NCI-H2227 treated with DMSO at 0.1 percent for 48 hours (cell line): ENCODE data around the gene FSHR.
A peak's percentile ranks its signal among the peaks of the same experiment; 100 is the strongest.

Source experiments
- DNase-seq: peaks from one replicate; lab custom pipeline; 2025; lab: John Stamatoyannopoulos, UW

FSHR gene

DNA sequence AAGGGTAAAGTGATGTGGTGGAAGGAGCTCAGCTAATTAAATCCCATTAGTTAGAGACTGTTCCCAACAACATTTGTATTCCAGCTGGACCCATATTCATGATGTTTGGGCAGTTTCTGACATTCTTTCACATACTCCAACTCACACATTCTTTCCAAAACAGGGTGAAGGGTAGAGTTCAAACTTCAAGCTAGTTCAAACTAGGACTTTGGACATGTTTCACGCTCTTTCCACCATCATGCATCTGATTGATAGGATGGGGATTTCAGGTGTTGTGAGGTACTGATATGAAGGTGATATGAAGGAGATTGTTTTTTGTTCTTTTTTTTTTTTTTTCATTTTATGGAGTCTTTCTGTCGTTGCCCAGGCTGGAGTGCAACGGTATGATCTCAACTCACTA is 201.7 kb downstream of the FSHR start:
- DNase-seq: no peak

DNA sequence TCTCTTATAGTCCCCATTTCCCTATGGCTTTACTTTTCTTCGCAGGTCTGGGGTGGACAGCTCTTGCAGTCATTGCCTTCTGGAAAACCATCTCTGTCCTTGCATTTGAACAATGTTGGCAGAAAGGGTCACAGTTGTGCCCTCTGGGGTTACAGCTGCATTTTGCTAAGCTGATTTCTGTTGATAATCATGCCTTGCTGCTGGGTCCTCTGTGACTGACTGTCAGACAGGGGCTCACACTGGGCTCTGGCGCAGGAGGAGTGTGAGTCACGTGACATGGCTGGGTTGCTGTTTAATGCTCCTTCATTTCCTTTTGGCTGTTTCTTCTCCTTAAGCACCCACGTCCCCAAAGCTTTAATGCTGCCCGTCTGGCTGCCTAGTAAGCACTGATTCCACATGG is 202.2 kb downstream of the FSHR start:
- DNase-seq: no peak

DNA sequence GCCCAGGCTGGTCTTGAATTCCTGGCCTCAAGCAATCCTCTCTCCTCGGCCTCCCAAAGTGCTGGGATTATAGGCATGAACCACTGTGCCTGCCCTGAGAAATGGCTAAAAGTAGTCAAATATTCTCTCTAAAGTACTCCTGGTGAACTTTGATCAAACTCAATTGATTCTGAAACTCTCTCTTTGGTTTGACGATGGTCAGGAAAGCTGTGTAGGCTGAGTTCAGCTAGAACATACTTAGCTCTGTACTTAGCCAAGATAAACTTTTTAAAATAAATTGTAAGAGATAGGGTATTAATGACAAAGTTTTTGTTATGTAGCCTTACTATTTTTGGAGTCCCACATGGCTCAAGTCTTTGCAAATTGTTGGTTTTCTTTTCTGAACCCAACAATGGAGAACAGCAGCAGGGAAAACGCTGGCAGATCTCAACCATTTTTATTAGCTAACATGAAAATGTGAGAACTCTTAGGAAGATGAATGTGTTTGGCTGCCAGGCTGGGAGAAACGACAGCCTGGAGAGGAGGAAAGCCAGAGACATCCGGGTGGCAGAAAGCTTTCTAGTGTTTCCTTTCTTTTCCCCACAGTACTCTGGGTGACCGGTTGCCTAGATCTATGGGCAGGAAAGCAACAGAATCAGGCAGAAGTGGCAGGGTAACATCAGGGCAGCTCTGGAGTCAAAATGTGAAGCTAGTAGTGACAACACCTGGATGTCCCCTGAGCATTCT is 205.8 kb downstream of the FSHR start:
- no peak for DNase-seq

DNA sequence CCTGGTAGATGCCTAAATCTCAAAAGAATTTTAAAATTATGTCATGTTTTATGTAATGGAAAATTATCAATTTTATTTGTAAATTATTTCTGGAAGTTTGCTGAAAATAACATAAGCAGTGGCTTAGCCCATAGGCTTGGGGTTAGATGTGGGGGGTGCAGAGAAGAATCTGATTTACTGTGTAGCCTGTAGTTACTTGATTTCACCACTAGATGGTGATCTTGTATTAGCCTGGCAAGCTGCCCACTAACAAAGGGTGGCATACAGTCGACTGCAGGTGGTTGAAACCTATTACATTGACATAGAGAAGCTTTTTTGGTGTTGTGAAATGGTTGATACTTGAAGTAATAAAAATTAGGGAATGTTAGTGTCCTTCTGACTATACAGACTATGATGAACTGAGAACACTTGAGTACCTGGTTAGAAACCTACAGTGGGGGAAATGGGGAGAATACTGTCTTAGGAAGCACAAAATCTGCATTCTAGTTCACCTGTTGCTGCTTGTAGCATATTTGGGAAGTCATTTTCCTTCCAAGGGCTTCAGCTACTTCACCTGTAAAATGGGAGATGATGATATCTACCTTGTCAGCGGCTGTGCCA is 207.8 kb downstream of the FSHR start:
- DNase-seq: peak; percentile 94

DNA sequence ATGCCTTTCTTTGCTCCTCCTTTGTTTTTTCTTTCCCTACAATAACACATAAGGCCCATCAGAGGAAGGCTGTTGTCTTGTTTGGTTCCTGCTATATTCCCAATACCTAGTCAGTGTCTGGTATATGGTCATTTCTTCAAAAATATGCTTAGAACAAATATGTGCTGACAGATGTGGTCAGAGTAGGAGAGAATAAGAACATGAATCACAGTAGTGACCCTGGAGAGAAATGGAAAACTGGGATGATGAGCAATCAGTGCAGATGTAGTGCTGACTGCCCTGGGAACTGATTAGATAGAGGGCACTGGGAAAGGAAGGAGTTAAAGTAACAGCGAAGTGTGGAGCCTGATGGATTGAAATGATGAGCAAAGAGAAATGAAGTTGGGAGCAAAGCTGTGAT is 209.4 kb downstream of the FSHR start:
- DNase-seq: no peak

DNA sequence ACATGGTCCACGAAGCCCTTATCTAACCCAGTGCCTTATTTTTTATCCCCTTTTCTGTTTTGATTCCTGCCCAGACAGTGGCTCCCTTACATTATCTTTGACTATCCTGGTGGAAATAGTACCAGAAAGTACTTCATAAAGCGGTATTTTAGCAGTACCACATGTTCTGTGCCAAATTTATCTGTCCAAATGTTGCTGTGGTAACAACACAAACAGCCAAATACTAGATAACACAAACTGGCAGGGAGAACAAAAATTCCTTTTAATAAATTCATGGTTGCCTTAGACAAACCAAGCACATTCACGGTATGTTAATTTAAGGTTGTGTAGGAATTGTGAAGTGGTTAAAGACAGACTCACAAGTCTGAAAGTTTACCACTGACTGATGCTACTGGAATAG is 210.9 kb downstream of the FSHR start:
- DNase-seq: no peak

DNA sequence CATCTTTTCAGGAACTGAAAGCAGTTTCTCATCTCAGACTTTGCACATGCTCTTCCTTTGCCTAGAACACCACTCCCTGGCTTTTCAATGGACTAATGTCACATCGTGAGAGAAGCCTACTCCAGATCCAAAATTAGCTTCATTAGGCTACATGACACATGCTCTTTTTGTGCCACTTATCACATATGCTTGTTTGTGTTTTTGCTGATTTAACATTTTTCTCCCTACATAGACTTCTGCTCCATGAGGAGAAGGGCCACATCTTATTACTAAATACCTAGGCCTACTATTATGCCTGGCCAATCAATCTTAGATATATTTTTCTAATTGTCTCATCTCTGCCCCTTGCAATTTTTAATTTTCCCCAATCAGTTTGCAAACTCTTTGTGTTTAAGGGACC is 212.4 kb downstream of the FSHR start:
- no peak for DNase-seq

DNA sequence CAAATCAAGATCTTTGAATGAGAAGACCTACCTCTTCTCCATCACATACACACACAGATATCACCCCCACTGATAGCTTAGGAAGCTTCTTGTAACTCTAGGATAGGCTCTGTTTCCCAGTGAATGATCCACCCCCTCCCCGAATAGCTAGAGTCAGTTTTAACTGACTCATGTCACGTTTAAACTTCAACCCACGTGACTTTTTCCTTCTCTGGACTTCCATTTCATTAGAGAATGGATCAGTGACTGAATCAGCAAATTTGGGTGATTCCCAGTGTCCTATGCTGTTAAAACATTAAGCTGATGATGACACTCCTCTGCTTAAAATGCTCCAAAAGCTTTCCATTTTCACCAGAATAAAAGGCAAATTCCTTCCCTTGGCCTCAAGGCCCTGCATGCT is 212.9 kb downstream of the FSHR start:
- no peak for DNase-seq

DNA sequence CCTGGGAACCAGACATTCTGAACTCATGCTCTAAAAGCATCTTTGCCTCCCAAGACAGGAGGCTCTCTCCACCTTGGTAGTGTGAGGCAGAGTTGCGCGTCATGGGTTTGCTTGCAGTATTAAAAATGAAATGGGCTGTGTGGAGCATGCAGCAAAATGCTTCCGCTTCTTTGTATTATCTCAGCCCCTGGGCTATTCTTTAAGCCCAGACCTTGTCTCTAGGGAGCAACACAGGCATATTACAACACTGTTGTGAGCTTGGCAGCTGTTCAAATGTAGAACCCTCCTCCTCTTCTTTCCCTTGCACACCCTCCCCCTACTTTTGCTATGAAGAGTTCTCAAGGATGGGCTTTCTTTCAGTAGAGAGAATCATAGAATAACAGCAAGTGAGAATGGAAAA is 213.7 kb downstream of the FSHR start:
- peak; percentile 14 for DNase-seq

DNA sequence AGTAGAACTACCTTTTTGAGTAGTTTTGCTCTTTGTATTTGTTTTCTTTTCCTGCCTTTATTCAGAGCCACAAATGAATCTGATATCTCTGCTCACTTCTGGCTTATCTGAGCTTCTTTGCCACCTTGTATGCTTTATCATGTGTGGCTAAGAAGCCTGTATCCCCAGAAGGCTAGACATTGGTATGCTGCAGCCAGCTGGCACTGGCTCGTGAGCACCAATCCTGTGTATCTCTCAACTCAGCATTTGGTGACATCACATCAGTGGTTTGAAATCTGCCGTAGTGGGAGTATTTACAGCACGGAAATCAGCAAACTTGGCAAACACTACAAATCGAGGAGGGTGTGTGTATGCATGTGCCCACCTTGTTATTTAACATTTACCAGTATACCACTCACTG is 215.1 kb downstream of the FSHR start:
- DNase-seq: no peak

DNA sequence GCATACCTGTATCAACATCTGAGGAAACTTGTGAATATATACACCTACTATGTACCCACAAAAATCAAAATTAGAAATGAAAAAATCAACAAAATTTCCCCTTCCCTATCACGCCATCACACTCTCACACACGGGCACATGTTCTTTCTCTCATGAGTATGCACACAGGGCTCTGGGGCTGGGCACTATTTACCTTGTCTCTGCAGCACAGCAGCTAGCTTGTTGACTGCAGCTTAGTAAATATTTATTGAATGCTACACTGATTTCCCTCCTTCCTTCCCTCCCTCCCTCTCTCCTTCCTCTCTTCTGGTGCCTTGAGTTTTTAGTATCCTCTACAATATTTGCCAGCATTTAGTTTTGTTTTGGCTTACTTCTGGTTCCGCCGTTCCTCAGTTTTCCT is 216.1 kb downstream of the FSHR start:
- no peak for DNase-seq

DNA sequence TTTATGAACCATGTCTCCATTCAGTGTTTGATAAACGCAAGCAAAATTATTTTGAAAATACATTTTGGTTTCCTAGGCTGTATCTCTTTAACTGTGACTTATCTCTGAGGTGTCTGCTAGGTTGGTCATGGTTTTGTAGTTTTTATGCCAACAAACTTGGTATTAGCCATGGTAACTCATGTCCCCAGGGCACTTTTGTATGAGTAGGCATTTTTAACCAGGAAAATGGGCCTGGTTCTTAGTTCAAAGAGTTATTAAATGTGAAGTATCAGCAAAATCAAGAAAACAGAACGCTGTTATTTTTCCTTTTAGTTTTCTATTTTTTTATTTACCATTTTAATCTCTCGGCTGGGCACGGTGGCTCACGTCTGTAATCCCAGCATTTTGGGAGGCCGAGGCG is 219.5 kb downstream of the FSHR start:
- no peak for DNase-seq

DNA sequence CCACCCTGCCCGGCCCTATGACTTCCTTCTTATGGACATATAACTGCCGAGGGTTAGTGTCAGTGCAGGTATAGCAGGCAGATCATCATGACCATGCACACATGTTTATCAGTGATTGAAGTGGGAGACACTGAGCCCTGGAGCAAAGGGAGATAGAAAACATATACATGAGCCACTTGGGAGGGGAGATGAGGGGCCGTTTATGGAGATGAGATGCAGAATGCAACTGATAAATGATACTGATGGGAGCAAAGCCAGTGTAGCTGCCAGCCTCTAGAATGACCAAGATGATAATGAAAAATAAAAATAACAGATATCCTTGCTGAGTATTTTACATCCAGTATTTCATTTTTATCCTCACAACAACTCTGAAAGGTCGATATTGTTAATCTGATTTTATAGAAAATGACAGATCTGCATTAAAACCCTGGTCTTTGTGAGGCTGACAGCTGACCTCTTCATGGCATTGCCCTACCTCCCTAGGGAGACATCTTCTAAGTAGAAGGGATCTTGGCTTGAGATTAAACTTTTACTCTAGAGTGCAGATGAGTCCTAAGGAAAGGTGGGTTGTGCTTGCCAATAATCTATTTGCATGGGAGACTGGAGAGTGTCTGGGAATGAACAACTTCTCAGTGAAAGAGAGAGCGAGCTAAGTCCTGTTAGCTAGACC is 220.4 kb downstream of the FSHR start:
- no peak for DNase-seq

DNA sequence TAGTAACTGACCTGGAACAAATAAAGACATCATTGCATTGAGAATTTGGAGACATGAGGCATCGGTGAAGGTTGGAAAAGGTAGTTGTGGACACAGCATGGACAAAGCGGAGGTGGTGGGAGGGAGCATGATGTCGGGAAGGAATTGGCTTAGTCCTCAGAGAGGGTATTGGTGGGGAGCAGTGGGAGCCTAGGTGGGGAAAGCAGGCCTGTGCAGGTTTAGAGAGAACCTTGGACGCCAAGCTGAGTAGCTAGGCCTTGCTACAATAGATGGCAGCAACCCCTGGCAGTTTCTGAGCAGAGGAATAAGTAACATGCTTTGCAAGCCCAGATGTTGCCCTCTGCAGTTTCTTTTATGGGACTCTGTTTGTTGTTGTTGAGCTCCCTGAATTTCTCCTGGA is 221.6 kb downstream of the FSHR start:
- DNase-seq: no peak

DNA sequence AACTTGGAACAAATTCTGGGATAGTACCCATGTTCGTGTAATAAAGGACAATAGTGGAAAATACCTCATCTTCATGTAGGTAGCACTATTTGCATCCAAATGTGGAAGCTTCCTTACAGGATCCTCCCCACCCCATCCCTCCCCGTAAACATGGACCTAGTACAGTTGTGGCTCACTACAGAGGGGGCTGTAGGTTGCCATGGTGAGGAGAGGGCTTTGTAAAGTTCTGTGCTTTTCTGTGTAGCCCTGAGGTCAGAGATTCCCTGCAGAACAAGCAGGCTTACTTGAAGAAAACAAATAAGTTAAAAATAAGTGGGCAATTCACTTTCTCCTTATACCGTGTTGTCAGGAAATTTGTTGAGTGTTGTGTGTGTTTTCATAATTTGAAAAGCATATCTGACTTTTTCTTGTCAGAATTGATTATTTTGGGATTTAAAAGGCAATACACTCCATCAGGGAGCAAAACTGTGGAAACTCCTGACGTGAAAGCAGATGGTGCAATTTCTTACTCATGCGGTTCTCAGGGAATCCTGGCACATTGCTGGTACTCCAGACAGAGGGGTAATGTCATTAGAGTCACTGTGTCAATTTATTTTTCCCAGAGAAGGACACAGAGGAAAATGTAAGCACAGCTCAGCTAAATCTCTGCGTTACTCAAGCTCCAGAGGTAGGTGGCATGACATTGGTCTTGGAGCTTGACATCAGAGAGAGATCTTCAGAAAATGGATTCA is 224.6 kb downstream of the FSHR start:
- DNase-seq: no peak

DNA sequence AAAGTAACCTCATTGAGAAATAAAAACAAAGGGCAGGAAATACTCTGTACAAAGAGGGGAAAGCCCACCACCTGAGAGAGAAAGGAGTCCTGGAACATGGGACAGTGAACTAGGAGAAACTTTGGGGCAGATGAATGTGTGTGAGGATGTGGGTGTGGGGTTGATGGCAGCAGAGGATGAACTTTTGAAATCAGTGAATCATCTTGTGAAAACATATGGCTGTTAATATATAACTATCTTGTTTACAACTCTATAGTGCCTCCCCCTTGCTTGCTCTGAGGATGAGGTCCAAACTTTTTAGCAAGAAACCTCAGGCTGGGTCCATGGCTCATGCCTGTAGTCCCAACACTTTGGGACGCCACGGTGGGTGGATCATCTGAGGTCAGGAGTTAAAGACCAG is 227.0 kb downstream of the FSHR start:
- DNase-seq: no peak

DNA sequence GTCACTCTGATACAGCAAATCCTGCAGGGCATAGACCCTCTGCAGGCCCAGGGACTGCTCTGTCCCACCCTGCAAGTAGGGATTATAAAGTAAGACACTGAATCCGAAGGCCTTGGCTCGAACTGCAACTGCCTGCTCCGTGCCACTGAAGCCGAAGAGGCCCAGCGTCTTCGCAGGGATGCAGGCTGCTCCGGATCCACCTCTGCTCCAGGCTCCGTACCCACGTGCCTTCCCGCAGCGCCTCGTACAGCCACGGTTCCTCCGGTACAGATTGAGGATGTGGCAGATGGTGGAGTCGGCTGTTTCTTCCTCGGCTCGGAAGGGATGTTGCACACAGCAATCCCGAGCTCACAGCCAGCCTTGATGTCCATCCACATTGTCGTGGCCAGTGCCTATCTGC is 238.4 kb downstream of the FSHR start:
- no peak for DNase-seq

DNA sequence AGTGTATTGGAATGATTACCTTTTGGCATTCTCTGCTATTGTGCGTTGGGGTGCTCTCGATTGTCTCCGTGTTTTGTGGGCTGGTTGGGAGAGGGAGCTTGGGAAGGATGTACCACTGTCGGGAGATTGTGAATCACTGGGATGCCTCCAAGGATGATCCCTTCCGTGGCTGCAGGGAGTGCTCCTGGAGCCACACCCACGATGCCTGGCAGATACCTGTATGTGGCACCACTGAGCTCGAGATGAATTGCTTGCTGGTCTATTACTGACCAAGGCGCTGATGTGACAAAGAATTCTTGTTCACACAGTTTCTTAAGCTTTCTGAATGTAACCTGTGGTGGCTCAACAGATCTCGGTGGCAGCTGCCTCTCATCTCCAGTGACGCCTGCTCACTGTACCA is 239.1 kb downstream of the FSHR start:
- no peak for DNase-seq

DNA sequence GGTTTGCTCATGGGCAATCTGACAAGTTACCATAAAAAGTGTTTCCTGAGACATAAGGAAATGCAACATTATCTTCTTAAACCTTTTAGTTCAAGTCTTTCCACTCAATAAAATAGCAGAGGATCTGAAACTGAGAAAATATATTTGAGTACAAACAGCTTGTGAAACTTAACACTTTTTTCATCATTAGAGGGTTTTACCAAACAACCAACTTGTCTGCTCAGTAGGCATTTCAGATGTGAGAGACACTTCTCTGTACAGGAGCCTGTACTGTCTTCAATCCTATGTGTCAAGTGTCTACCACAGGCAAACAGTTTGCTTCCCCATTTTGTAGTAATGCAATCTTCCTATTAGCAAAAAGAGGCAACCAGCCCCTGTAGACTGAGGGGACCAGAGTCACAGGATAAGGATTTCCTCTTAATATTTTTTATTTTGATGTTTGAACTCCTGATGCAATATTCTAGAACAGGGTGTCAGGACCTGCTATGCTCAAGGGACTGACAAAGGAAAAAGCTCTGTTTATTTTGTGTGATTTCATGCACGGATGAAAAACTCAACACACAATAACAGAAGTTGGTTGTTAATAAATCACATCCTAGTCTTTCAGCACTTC is 239.7 kb downstream of the FSHR start:
- DNase-seq: no peak
